Umbilical cord (tissue), 2 donors: Measurements from ENCODE around the gene LSR. TPM values are rescaled to one million over a fixed set of nuclear protein-coding genes. Genes with fewer than 3 reads are reported as not detected.

Source experiments
- DNase-seq: peaks from one replicate; pipeline ENCODE4 v3.0.0-alpha.2; 2015; ENCODE audit warnings: low spot score
- total RNA-seq: library from RNA; depleted of rRNA; stranded (reverse); fragments of >200 nt; gene quantifications from one replicate; pipeline ENCODE4 v1.2.3, GENCODE V29; 2014; ENCODE audit warnings: low replicate concordance; ENCODE audit not compliant: insufficient read depth

LSR gene, protein sequence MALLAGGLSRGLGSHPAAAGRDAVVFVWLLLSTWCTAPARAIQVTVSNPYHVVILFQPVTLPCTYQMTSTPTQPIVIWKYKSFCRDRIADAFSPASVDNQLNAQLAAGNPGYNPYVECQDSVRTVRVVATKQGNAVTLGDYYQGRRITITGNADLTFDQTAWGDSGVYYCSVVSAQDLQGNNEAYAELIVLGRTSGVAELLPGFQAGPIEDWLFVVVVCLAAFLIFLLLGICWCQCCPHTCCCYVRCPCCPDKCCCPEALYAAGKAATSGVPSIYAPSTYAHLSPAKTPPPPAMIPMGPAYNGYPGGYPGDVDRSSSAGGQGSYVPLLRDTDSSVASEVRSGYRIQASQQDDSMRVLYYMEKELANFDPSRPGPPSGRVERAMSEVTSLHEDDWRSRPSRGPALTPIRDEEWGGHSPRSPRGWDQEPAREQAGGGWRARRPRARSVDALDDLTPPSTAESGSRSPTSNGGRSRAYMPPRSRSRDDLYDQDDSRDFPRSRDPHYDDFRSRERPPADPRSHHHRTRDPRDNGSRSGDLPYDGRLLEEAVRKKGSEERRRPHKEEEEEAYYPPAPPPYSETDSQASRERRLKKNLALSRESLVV
- total RNA-seq: 4.1 TPM

GRCh38 chr19:35248310-35249145 lies at the start of gene LSR:
Gene LSR, plus strand, starts transcription at chr19:35249002. Its CDS starts 21 bp downstream, at chr19:35249023.
- DNase-seq: peak; percentile 72

DNA sequence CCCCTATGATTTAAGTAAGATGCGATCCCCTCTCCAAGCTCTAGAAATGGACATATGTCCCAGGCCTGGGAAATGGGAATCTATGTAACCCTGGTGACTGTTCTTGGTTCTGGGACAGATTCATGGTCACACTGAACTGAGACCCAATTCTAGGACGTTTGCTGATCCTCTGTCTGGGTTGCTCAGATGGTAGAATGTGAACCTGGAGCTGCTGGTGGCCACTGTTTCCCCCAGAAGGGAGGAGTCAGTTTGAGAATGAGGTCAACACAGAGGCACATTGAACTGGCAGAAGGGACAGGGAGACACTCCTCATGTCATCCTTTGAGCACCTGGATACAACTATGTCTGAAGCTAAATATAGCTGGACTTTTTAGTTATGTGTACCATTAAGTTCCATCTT lies 49.3 kb upstream of the LSR start:
- DNase-seq: no peak

DNA sequence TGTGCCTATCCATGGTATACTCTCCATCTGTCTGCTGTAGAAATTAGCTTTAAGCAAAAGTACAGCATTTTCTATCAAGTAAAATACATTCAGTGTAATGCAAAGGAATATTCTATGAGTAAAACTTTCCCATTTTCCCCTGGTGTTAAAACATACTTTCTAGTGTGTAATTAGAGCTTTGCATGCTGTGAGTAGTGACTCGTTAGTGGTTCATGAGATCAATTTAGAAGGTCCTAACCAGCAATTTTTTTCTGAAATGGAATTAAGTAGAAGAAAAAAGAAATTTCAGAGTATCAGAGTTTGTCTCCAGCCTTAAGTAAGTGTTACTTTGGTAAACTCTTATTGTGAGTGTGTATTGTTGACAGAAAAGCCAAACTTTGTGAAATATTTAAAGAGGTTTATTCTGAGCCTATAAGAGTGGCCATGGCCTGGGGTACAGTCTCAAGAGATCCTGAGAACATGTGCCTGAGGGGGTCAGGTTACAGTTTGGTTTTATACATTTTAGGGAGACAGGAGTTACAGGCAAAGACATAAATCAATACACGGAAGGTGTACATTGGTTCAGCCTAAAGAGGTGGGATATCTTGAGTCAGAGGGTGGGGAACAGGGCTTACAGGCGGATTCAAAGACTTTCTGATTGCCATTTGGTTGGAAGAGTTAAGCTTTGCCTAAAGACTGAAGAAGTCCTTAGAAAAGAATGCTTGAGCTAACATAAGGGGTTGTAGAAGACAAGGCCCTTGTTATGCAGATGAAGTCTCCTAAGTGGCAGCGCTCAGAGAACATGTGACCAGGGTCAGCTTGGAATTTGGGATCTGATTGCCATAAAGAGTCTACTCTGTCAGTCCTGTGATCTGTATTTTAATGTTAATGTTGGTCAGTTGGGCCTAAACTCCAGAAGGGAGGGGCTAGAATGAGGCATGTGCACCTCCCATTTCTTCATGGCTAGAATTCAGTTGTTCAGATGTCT lies 45.8 kb upstream of the LSR start:
- DNase-seq: no peak

DNA sequence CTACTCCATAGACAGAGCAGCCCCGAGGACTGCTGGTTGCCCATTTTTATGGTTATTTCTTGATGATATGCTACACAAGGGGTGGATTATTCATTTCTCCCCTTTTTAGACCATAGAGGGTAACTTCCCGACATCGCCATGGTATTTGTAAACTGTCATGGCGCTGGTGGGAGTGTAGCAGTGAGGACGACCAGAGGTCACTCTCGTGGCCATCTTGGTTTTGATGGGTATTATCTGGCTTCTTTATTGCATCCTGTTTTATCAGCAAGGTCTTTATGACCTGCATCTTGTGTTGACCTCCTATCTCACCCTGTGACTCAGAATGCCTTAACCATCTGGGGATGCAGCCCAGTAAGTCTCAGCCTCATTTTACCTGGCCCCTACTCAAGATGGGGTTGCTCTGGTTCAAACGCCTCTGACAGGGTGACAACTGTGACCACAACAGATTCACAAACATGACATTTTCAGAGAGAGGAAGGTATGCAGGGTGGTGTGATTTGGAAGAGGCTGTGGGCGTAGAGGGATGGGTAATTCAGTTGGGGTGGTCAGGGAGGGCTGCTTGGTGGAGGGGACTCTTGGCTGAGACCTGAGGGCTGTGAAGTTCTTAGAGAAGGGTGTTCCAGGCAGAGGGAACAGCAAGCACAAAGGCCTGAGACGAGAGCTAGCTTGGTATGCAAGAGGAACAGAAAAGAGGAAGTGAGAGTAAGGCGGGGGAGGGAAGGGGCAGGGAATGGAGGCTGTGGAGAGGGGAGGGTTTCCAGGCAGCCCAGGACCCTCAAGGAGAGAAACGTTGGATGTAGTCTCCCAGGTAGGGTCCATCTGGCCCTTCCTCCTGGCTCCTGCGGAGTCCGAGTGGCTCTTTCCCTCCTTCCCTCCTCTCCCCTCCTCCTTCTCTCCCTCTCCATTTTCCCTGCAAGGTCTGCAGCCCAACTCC lies 43.7 kb upstream of the LSR start:
- DNase-seq: peak; percentile 18

- DNase-seq: no peak
Measured at GRCh38 chr19:35205733-35206323, 43.0 kb upstream of the LSR start.

DNA sequence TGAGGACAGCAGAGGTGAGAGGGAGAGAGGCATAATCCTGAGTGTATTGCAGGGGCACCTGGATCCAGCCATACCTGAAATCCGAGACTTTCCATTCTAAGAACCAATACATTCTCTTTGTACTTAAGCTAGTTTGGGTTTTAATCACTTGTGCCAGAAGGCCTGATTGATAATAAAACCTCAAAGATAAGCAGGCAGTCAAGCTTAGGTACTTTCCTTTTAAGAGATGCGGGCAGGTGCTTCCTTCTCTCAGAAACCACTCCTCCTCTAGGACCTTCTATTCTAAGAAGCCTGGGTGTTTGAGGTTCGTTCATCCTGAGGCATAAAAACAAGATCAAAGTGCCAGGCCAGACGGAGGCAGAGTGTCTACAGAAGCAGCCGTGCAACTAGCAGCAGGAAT lies 42.4 kb upstream of the LSR start:
- DNase-seq: no peak

DNA sequence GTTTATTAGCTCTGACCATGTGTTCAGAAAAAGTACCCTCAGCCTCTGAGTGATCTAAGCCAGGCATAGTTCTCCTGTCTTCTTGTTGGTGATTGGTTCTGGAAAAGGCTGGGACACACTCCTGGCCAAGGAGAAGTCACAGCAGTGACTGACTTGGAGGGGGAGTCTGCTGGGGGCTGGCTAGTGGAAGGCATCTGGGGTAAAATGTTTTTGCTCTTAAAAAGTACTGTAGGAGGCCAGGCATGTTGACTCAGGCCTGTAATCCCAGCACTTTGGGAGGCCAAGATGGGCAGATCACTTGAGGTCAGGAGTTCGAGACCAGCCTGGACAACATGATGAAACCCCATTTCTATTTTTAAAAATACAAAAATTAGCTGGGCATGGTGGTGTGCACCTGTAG lies 41.9 kb upstream of the LSR start:
- no peak for DNase-seq

DNA sequence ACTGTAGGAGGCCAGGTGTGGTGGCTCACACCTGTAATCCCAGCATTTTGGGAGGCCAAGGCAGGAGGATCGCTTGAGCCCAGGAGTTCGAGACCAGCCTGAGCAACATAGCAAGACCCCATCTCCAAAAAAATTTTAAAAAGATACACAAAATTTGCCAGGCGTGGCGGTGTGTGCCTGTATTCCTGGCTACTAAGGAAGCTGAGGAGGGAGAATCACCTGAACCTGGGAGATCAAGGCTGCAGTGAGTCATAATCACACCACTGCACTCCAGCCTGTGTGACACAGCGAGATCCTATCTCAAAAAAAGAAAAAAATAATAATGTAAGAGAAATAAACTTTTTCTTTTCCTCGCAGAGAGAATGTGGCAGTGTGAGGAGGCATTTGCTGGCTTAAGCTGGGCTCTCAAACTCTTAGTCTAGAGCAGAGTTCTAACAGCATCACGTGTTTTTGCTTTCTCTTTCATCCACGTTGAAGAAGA lies 41.4 kb upstream of the LSR start:
- no peak for DNase-seq

GRCh38 chr19:35208121-35208520 lies 40.7 kb upstream of the LSR start:
- no peak for DNase-seq

- DNase-seq: no peak
Measured at GRCh38 chr19:35209646-35210045, 39.2 kb upstream of the LSR start.

DNA sequence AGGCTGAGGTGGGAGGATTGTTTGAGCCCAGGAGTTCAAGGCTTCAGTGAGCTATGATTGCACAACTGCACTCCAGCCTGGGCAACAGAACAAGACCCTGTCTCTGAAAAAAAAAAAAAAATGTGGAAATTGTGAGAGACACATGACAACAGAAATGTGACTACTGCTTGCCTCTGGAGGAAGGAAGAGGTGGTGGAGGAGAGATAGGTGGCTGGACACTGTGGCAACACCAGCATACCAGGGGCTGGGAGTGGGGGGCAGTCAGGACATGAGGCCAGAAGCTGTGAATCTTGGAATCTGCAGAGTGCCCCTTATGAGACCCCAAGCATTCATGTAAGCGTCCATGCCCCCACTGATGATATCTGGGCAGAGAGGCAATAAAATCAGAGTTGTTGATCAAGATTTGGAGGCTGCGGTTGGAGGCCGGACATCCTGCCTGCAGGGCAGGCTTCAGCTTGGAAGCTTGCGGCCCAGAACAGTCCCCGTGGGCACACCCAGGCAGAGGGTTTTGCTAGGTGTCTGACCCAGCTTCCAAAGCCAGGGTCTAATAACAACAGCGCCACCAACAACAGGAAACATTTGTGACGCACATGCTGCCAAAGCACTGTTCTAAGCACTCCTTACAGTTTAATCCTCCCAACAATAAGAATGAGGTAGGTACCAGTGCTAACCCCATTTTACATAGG lies 37.1 kb upstream of the LSR start:
- no peak for DNase-seq

DNA sequence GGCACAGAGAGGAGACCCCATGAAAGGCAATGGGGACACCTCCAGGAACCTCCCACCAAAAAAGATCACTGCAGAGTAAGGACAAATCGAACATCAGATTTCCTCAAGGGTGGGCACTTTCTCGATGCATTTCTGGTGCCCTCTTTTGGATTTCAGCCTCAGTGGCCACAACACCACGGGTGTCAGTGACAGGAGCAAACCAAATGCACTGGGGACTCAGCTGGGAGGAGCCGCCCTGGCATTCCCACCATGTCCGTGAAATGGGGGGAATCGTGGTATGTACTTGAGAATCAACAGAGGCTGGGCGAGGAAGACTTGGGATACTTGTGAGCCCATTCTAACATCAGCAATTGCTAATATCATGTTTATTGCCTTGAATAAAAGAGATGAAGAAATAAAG lies 36.6 kb upstream of the LSR start:
- DNase-seq: no peak

DNA sequence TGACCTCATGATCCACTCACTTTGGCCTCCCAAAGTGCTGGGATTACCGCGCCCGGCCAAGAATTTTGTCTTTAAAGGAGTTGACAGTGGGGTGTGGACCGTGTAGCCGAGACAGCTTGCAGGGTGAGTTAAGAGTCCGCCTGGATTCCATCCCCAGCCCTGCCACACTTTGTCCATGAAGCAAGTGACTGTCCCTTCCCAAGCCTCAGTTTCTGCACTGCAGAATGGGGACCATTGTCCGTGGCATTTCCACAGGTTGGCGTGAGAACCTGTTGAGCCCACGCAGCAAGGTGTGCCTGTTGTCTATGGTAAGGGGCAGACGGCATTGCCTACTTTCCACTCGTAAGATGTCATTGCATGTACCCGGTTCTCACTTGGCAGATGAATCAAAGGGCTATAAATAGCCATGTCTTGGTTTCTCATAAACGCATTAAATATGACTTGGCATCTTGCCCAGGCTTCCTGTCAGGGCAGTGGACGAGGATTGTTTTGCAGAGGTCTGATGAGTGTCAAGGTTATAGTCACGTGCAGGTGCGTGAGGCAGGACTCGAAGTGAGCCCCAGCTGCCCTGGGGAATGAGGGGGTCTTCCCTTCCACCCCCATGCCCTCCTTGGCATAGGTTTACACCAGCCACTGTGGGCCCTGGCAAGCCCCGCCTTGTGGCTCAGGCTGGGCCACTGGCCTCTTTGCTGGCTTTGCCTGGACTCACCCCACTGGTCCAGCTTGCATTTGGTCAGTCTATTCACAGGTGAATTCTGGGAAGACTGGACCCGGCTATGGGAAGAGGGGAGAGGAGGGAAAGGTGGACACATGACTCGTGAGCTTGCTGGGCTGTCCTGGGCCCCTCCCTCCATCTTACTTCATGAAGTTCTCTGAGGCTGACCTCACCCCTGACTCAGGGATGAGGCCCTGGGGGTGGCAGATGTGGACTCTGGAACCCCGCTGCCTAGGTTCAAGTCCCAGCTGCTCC lies 34.9 kb upstream of the LSR start:
- peak; percentile 87 for DNase-seq

- DNase-seq: no peak
Measured at GRCh38 chr19:35214766-35215422, 33.9 kb upstream of the LSR start.

DNA sequence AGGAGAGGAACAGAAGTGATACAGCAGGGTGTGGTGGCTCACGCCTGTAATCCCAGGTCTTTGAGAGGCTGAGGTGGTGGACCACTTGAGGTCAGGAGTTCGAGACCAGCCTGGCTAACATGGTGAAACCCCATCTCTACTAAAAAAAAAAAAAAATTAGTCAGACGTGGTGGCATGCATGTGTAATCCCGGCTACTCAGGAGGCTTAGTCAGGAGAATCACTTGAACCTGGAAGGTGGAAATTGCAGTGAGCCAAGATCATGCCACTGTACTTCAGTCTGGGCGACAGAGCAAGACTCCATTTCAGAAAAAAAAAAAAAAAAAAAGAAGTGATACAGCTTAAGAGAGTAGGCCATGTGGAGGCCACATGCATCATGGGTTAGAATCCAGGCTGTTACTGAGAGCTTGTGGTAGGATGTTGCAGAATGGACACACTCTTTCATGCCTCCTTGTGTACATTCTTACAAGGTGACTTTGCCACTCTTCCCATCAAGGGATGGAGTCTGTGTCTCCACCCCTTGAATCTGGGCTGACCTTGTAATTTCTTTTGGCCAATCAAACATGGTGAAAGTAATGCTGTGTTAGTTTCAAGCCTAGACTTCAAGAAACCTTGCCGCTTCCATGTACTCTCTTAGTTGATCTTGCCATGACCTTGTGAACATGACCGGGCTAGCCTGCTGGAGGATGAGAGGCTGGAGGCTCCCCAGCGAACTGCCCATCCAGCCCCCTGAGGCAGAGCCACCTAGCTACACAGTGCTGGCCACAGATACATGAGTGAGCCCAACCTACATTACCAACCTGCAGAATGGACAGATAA lies 32.6 kb upstream of the LSR start:
- DNase-seq: no peak
